H9 (cell line): ENCODE measurements around the gene PRIMPOL. TPM values are rescaled to one million over a fixed set of nuclear protein-coding genes. Genes with fewer than 3 reads are reported as not detected.
A peak's percentile ranks its signal among the peaks of the same experiment; 100 is the strongest.

Experiments
- DNase-seq: peaks from one replicate; pipeline ENCODE4 v3.0.0-alpha.2; 2017
- H2AFZ ChIP-seq: one replicate; pipeline ENCODE4 v1.6.1; 2013; ENCODE audit warnings: mild to moderate bottlenecking, low read length, control low read depth, moderate library complexity
- H2AK5ac ChIP-seq: 2 replicates; pipeline ENCODE4 v1.6.1; 2013; ENCODE audit warnings: low read length, control low read depth, mixed read lengths; ENCODE audit not compliant: insufficient read length
- H2BK120ac ChIP-seq: one replicate; pipeline ENCODE4 v1.6.1; 2013; ENCODE audit warnings: low read depth, mild to moderate bottlenecking, low read length, control low read depth, inconsistent platforms; ENCODE audit not compliant: poor library complexity, severe bottlenecking
- H2BK12ac ChIP-seq: 2 replicates; pipeline ENCODE4 v1.6.1; 2013; ENCODE audit warnings: low read length, control low read depth, mixed read lengths, low read depth; ENCODE audit not compliant: insufficient read length
- H2BK15ac ChIP-seq: 2 replicates; pipeline ENCODE4 v1.6.1; 2013; ENCODE audit warnings: low read depth, low read length, control low read depth
- H2BK20ac ChIP-seq: one replicate; pipeline ENCODE4 v1.6.1; 2013; ENCODE audit warnings: low read depth, mild to moderate bottlenecking, low read length, control low read depth, inconsistent platforms; ENCODE audit not compliant: poor library complexity, severe bottlenecking
- H2BK5ac ChIP-seq: 2 replicates; pipeline ENCODE4 v1.6.1; 2013; ENCODE audit warnings: low read length, control low read depth, mixed read lengths; ENCODE audit not compliant: insufficient read length
- H3K14ac ChIP-seq: 2 replicates; pipeline ENCODE4 v1.6.1; 2013; ENCODE audit warnings: low read length, control low read depth; ENCODE audit not compliant: insufficient read depth
- H3K18ac ChIP-seq: 2 replicates; pipeline ENCODE4 v1.6.1; 2013; ENCODE audit warnings: low read depth, mild to moderate bottlenecking, mixed read lengths, low read length, control low read depth; ENCODE audit not compliant: insufficient read length
- H3K23ac ChIP-seq: 2 replicates; pipeline ENCODE4 v1.6.1; 2013; ENCODE audit warnings: low read length, control low read depth, mixed read lengths, low read depth; ENCODE audit not compliant: insufficient read length
- H3K23me2 ChIP-seq: 2 replicates; pipeline ENCODE4 v1.6.1; 2013; ENCODE audit warnings: low read depth, mild to moderate bottlenecking, mixed read lengths, low read length, control low read depth; ENCODE audit not compliant: insufficient read length, poor library complexity, severe bottlenecking
- H3K27ac ChIP-seq: 2 replicates; pipeline ENCODE4 v1.5.1; 2013; ENCODE audit warnings: low read length, control low read depth, mixed read lengths, low read depth; ENCODE audit not compliant: insufficient read length
- H3K27me3 ChIP-seq: 2 replicates; pipeline ENCODE4 v1.6.1; 2013; ENCODE audit warnings: low read length, control low read depth, inconsistent platforms; ENCODE audit not compliant: insufficient read depth
- H3K4ac ChIP-seq: 2 replicates; pipeline ENCODE4 v1.6.1; 2013; ENCODE audit warnings: low read depth, mild to moderate bottlenecking, control low read depth, inconsistent platforms, low read length, moderate library complexity
- H3K4me1 ChIP-seq: 2 replicates; pipeline ENCODE4 v1.6.1; 2013; ENCODE audit warnings: low read length, control low read depth, inconsistent platforms; ENCODE audit not compliant: insufficient read depth
- H3K4me2 ChIP-seq: 2 replicates; pipeline ENCODE4 v1.6.1; 2013; ENCODE audit warnings: low read length, control low read depth, mixed read lengths; ENCODE audit not compliant: insufficient read length, insufficient read depth
- H3K56ac ChIP-seq: 2 replicates; pipeline ENCODE4 v1.6.1; 2013; ENCODE audit warnings: low read depth, mild to moderate bottlenecking, mixed read lengths, low read length, control low read depth; ENCODE audit not compliant: insufficient read length
- H3K79me1 ChIP-seq: 2 replicates; pipeline ENCODE4 v1.6.1; 2013; ENCODE audit warnings: low read depth, mild to moderate bottlenecking, moderate library complexity, low read length, control low read depth, inconsistent platforms; ENCODE audit not compliant: insufficient read depth, poor library complexity, severe bottlenecking
- H3K79me2 ChIP-seq: 2 replicates; pipeline ENCODE4 v1.6.1; 2013; ENCODE audit warnings: low read length, control low read depth, inconsistent platforms; ENCODE audit not compliant: insufficient read depth
- H3K9ac ChIP-seq: 2 replicates; pipeline ENCODE4 v1.6.1; 2013; ENCODE audit warnings: low read length, control low read depth, mixed read lengths; ENCODE audit not compliant: insufficient read length; ENCODE audit errors: extremely low read depth
- H3K9me3 ChIP-seq: one replicate; pipeline ENCODE4 v1.6.1; 2013; ENCODE audit warnings: low read depth, low read length, inconsistent platforms; ENCODE audit not compliant: control insufficient read depth
- H3T11ph ChIP-seq: one replicate; pipeline ENCODE4 v1.6.1; 2013; ENCODE audit warnings: mild to moderate bottlenecking, low read length, control low read depth, inconsistent platforms
- H4K20me1 ChIP-seq: one replicate; pipeline ENCODE4 v1.6.1; 2013; ENCODE audit not compliant: control insufficient read depth, insufficient read length, insufficient read depth
- H4K5ac ChIP-seq: 2 replicates; pipeline ENCODE4 v1.6.1; 2013; ENCODE audit warnings: low read depth, mild to moderate bottlenecking, mixed read lengths, low read length, control low read depth; ENCODE audit not compliant: insufficient read length
- H4K8ac ChIP-seq: replicated peaks from 2 replicates; pipeline ENCODE4 v1.6.1; 2013; ENCODE audit warnings: low read length, control low read depth, mixed read lengths, low read depth; ENCODE audit not compliant: insufficient read length
- H4K91ac ChIP-seq: 2 replicates; pipeline ENCODE4 v1.6.1; 2013; ENCODE audit warnings: low read depth, mild to moderate bottlenecking, moderate library complexity, mixed read lengths, low read length, control low read depth; ENCODE audit not compliant: insufficient read length
- H3K27ac Mint-ChIP-seq, 3 experiments: 2 replicates in 2 of 3; 3 replicates in 1 of 3; pipeline ENCODE4 v1.8.0; 2020 to 2021; ENCODE audit warnings: mixed read lengths in 3 of 3, mild to moderate bottlenecking in 1 of 3, moderate library complexity in 1 of 3
- H3K27me3 Mint-ChIP-seq: 2 replicates; pipeline ENCODE4 v1.8.0; 2021; ENCODE audit warnings: low read depth, mild to moderate bottlenecking, moderate library complexity, mixed read lengths
- H3K36me3 Mint-ChIP-seq, 3 experiments: 2 replicates in 2 of 3; 3 replicates in 1 of 3; pipeline ENCODE4 v1.8.0; 2020 to 2021; ENCODE audit warnings: low read depth in 3 of 3, mixed read lengths in 3 of 3; ENCODE audit not compliant: insufficient read depth in 1 of 3
- H3K4me1 Mint-ChIP-seq, 2 experiments: 2 replicates each; pipeline ENCODE4 v1.8.0; 2020; ENCODE audit warnings: mixed read lengths in 2 of 2
- H3K4me3 Mint-ChIP-seq, 2 experiments: 2 replicates in 1 of 2; 3 replicates in 1 of 2; pipeline ENCODE4 v1.8.0; 2020 to 2021; ENCODE audit warnings: mild to moderate bottlenecking in 2 of 2, mixed read lengths in 2 of 2, moderate library complexity in 1 of 2
- H3K9me3 Mint-ChIP-seq, 2 experiments: 2 replicates in 1 of 2; 3 replicates in 1 of 2; pipeline ENCODE4 v1.8.0; 2020; ENCODE audit warnings: mild to moderate bottlenecking in 2 of 2, mixed read lengths in 2 of 2, moderate library complexity in 1 of 2
- WGBS: extraction: QIAGEN DNeasy Blood & Tissue Kit; methylation state at CpG from one replicate; pipeline ENCODE4 v1.1.7; 2013; ENCODE audit warnings: missing lambda C conversion rate, low lambda C conversion rate, mixed read lengths; ENCODE audit not compliant: insufficient read length; ENCODE audit errors: extremely low coverage; 5-methylcytosine and 5-hydroxymethylcytosine counted together
- total RNA-seq: library from RNA; stranded (reverse); gene quantifications from 2 replicates; pipeline ENCODE4 v1.2.1, GENCODE V29; 2021
- TF ChIP-seq, protein P1 (sequence below): fragments of 200-600 bp; sonication (generic); conservative IDR thresholded peaks from 3 replicates; pipeline ENCODE4 v1.8.0; 2021; ENCODE audit warnings: antibody characterized with exemption, mild to moderate bottlenecking

PRIMPOL gene
- total RNA-seq, 1 experiment from 2014 or later, result 4.9 TPM

DNA sequence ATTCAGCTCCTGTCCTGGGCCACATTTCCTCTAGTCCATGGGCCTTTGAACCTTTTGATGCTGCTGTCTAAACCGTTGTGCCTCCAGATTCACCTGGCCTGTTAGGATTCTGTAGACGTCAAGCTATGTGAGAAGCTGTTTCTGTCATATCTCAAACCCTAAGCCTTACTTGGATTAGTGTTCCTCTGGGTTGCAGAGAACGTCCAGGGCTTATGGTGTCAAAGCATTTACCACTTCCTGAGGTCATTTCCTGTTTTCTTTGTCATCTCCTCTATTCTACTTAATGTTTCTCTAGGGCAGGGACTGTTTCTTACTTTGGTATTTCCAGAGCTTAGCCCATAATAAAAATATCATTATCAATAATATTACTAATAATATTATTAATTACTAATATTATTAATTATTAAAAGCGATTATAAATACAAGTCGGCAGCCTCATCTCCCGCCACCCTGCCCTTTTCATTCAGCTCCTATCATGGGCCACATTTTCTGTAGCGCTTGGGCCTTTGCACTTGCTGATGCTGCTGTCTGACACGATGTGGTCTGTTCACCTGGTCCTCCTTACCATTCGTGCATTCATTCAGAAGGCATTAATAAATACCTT lies 19.1 kb downstream of the PRIMPOL start:
- H2BK20ac ChIP-seq, result no peak overlapping the region
- no peak overlapping the region for H3K27ac ChIP-seq
- no peak overlapping the region for H2BK120ac ChIP-seq
- H4K20me1 ChIP-seq, result no peaks in the 10 kb centered on the region
- no peak overlapping the region for H2BK15ac ChIP-seq
- H4K91ac ChIP-seq, result no peak overlapping the region
- no peak overlapping the region for H3K4ac ChIP-seq
- no peak overlapping the region for H2BK5ac ChIP-seq
- H4K8ac ChIP-seq, result no peak overlapping the region
- H3K79me1 ChIP-seq, result no peaks in the 10 kb centered on the region
- H3K27me3 ChIP-seq, result no peaks in the 10 kb centered on the region
- H3K56ac ChIP-seq, result no peak overlapping the region
- TF ChIP-seq, protein P1, sequence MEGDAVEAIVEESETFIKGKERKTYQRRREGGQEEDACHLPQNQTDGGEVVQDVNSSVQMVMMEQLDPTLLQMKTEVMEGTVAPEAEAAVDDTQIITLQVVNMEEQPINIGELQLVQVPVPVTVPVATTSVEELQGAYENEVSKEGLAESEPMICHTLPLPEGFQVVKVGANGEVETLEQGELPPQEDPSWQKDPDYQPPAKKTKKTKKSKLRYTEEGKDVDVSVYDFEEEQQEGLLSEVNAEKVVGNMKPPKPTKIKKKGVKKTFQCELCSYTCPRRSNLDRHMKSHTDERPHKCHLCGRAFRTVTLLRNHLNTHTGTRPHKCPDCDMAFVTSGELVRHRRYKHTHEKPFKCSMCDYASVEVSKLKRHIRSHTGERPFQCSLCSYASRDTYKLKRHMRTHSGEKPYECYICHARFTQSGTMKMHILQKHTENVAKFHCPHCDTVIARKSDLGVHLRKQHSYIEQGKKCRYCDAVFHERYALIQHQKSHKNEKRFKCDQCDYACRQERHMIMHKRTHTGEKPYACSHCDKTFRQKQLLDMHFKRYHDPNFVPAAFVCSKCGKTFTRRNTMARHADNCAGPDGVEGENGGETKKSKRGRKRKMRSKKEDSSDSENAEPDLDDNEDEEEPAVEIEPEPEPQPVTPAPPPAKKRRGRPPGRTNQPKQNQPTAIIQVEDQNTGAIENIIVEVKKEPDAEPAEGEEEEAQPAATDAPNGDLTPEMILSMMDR, result no peak
- Mint-ChIP-seq H3K9me3 (no peaks in the 10 kb centered on the region), H3K36me3 (peaks cover 0 to 27% (median 23%) of the 10 kb centered on the region in 3 experiments; a peak in 4 of 7 replicates), H3K4me3 (no peak overlapping the region), H3K27me3 (no peaks in the 10 kb centered on the region), H3K27ac (peak overlapping the region in 1 of 3 experiments; percentile 12; a peak in 3 of 7 replicates), H3K4me1 (peaks cover 2% of the 10 kb centered on the region in 2 experiments)
- H4K5ac ChIP-seq, result no peak overlapping the region
- no peak overlapping the region for H2BK12ac ChIP-seq
- no peak overlapping the region for H3K9ac ChIP-seq
- DNase-seq, result no peak
- no CpG with 5 or more reads among the region's 9 CpGs for WGBS
- no peak overlapping the region for H3K14ac ChIP-seq
- H3K9me3 ChIP-seq, result no peaks in the 10 kb centered on the region
- no peak overlapping the region for H2AFZ ChIP-seq
- no peaks in the 10 kb centered on the region for H3K4me1 ChIP-seq
- no peak overlapping the region for H2AK5ac ChIP-seq
- no peak overlapping the region for H3K23ac ChIP-seq
- no peak overlapping the region for H3T11ph ChIP-seq
- no peaks in the 10 kb centered on the region for H3K79me2 ChIP-seq
- no peaks in the 10 kb centered on the region for H3K23me2 ChIP-seq
- H3K4me2 ChIP-seq, result no peak overlapping the region
- no peak overlapping the region for H3K18ac ChIP-seq
